Measurements from ENCODE around the gene B4GALT6. TPM values are rescaled to one million over a fixed set of nuclear protein-coding genes. Genes with fewer than 3 reads are reported as not detected.

Gene B4GALT6
- total RNA-seq, 1 donor from 2014 or later: 7.4 TPM

DNA sequence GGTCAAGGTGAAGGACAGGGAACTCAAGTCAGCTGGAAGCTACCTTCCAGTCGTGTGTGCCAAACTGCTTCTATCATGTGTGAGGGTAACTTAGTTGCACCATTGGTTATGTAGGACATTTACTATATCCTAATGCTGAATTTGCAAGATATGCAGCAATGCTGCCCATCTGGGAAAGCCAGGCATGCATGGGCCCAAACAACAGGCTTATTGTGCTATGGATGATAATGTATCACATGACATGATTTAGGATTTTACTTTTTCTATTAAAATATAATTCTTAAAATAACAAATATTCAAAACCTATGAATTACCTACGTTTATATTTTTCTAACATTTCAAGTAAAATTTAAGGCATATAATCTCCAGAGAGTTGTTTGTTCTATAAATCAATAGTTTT is 35.9 kb downstream of the B4GALT6 start:
- no peak overlapping the region for H3K4me3 ChIP-seq (ENCODE audit: low read depth, low read length)
- no peak for DNase-seq (ENCODE audit: low read depth)
- TF ChIP-seq, protein P1, sequence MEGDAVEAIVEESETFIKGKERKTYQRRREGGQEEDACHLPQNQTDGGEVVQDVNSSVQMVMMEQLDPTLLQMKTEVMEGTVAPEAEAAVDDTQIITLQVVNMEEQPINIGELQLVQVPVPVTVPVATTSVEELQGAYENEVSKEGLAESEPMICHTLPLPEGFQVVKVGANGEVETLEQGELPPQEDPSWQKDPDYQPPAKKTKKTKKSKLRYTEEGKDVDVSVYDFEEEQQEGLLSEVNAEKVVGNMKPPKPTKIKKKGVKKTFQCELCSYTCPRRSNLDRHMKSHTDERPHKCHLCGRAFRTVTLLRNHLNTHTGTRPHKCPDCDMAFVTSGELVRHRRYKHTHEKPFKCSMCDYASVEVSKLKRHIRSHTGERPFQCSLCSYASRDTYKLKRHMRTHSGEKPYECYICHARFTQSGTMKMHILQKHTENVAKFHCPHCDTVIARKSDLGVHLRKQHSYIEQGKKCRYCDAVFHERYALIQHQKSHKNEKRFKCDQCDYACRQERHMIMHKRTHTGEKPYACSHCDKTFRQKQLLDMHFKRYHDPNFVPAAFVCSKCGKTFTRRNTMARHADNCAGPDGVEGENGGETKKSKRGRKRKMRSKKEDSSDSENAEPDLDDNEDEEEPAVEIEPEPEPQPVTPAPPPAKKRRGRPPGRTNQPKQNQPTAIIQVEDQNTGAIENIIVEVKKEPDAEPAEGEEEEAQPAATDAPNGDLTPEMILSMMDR (conservative IDR thresholded peaks at IDR 0.05; ENCODE audit: low read depth, low read length): no peak

DNA sequence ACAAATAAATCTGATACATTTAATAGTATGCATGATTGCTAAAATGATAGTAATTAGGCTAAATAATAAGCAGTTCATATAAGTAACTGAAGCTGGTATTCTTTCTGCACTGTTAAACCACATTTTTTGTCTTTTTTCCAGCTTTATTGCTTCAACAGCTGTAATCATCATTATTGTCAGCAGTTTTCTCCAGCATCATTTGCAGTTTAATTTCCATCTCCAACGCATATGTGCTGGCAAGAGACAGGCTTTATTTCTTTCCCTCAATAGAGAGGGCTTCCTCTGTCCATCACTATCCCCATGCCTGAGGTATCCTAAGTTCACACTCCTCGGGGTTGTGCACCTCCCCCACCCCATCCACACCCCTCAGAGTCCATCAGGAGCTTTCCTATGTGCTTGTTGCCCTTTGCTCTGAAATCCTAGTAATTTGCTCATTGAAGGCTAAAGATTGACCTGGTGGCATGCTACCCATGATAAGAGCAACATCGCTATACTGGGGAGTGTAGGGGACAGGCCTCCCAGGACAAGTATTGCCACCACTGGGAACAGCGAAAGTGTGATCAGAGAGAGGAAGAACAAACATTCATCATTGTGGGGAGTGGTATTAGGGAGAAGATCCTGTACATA is 37.1 kb downstream of the B4GALT6 start:
- TF ChIP-seq, protein P1 (conservative IDR thresholded peaks at IDR 0.05; ENCODE audit: low read depth, low read length): no peak
- no peak for DNase-seq (ENCODE audit: low read depth)
- no peak overlapping the region for H3K4me3 ChIP-seq (ENCODE audit: low read depth, low read length)

GRCh38 chr18:31646332-31647126 is 37.9 kb downstream of the B4GALT6 start:
- H3K4me3 ChIP-seq (ENCODE audit: low read depth, low read length): no peak overlapping the region
- no peak for DNase-seq (ENCODE audit: low read depth)
- TF ChIP-seq, protein P1 (conservative IDR thresholded peaks at IDR 0.05; ENCODE audit: low read depth, low read length): no peak

GRCh38 chr18:31645411-31645810 is 39.0 kb downstream of the B4GALT6 start:
- no peak for DNase-seq (ENCODE audit: low read depth)
- TF ChIP-seq, protein P1 (conservative IDR thresholded peaks at IDR 0.05; ENCODE audit: low read depth, low read length): no peak
- no peak overlapping the region for H3K4me3 ChIP-seq (ENCODE audit: low read depth, low read length)

- no peak for DNase-seq (ENCODE audit: low read depth)
- H3K4me3 ChIP-seq (ENCODE audit: low read depth, low read length): no peak overlapping the region
- TF ChIP-seq, protein P1 (conservative IDR thresholded peaks at IDR 0.05; ENCODE audit: low read depth, low read length): no peak
Observed at GRCh38 chr18:31643003-31643402, 41.4 kb downstream of the B4GALT6 start.

DNA sequence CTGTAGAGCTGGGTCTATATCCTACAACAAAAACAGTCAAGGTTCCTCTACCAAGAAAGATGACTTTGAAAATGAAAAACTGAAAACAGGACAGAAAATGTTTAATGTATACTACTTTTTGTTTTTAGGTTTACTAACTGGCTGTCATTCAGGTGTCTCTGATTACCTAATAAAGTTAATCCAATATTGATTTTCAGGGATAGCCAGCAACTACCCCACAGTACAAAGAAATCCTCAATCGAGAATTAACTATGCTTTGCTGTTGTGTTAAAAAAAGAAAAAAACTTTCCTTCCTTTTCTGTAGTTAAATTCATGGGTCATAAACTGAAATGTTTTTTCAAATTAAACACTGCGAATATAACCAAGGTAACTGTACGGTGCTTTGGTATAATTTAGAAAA is 46.9 kb downstream of the B4GALT6 start:
- TF ChIP-seq, protein P1 (conservative IDR thresholded peaks at IDR 0.05; ENCODE audit: low read depth, low read length): no peak
- no peak overlapping the region for H3K4me3 ChIP-seq (ENCODE audit: low read depth, low read length)
- no peak for DNase-seq (ENCODE audit: low read depth)
